GM12874 (cell line): Measurements from ENCODE around the gene DNM1L.

ENCODE experiments used
- CTCF ChIP-seq: IDR thresholded peaks from 2 replicates; pipeline ENCODE4 v1.5.1; 2011; ENCODE audit warnings: low read depth, mild to moderate bottlenecking, control low read depth, low read length, moderate library complexity; ENCODE audit not compliant: insufficient read depth

Gene DNM1L

GRCh38 chr12:32757157-32757556, 78.1 kb downstream of the DNM1L start:
- TF ChIP-seq CTCF, result no peak

- no peak for TF ChIP-seq CTCF
Measured at GRCh38 chr12:32761716-32762115, 82.6 kb downstream of the DNM1L start.

- no peak for TF ChIP-seq CTCF
Measured at GRCh38 chr12:32765906-32766305, 86.8 kb downstream of the DNM1L start.

- no peak for TF ChIP-seq CTCF
Measured at GRCh38 chr12:32768518-32768917, 89.4 kb downstream of the DNM1L start.

- no peak for TF ChIP-seq CTCF
Measured at GRCh38 chr12:32770141-32770540, 91.0 kb downstream of the DNM1L start.

- no peak for TF ChIP-seq CTCF
Measured at GRCh38 chr12:32773691-32774090, 94.6 kb downstream of the DNM1L start.

GRCh38 chr12:32776258-32776657, 97.2 kb downstream of the DNM1L start:
- TF ChIP-seq CTCF, result no peak

- TF ChIP-seq CTCF, result no peak
Measured at GRCh38 chr12:32777159-32777558, 98.1 kb downstream of the DNM1L start.
